HG02970 (cell line): ENCODE results near the gene CDKN2D.

Experiments
- ATAC-seq: cut with Tn5 transposase; IDR thresholded peaks from one replicate; pipeline ENCODE4 v1.9.1; 2021; ENCODE audit warnings: mild to moderate bottlenecking, moderate library complexity, moderate number of reproducible peaks; ENCODE audit not compliant: unreplicated experiment, low FRiP score

CDKN2D gene

GRCh38 chr19:10568826-10569651, at the start of gene CDKN2D:
TSS of gene CDKN2D (minus strand) at chr19:10568979. CDS start at chr19:10568653, 326 bp downstream.
- ATAC-seq = peak; percentile 66

- no peak for ATAC-seq
Observed at GRCh38 chr19:10617409-10618121, 48.8 kb upstream of the CDKN2D start.

- no peak for ATAC-seq
Observed at GRCh38 chr19:10615429-10616023, 46.7 kb upstream of the CDKN2D start.

- ATAC-seq = no peak
Observed at GRCh38 chr19:10612499-10613119, 43.8 kb upstream of the CDKN2D start.

- ATAC-seq = no peak
Observed at GRCh38 chr19:10611907-10612306, 43.1 kb upstream of the CDKN2D start.

GRCh38 chr19:10604460-10604980, 35.7 kb upstream of the CDKN2D start:
- peak; percentile 12 for ATAC-seq

- ATAC-seq = peak; percentile 27
Observed at GRCh38 chr19:10603873-10604459, 35.2 kb upstream of the CDKN2D start.

GRCh38 chr19:10603084-10603872, 34.5 kb upstream of the CDKN2D start:
- ATAC-seq = peak; percentile 33

- ATAC-seq = peak; percentile 59
Observed at GRCh38 chr19:10602330-10603083, 33.7 kb upstream of the CDKN2D start.

GRCh38 chr19:10601999-10602329, 33.2 kb upstream of the CDKN2D start:
- ATAC-seq = no peak

- no peak for ATAC-seq
Observed at GRCh38 chr19:10600149-10600548, 31.4 kb upstream of the CDKN2D start.

- no peak for ATAC-seq
Observed at GRCh38 chr19:10593820-10594637, 25.2 kb upstream of the CDKN2D start.

- ATAC-seq = no peak
Observed at GRCh38 chr19:10593148-10593547, 24.4 kb upstream of the CDKN2D start.

- ATAC-seq = no peak
Observed at GRCh38 chr19:10587839-10588150, 19.0 kb upstream of the CDKN2D start.

GRCh38 chr19:10587022-10587838, 18.5 kb upstream of the CDKN2D start, which contains the start of gene AP1M2:
TSS of gene AP1M2 (minus strand) at chr19:10587312. CDS start at chr19:10587231, 81 bp downstream.
- no peak for ATAC-seq

- ATAC-seq = no peak
Observed at GRCh38 chr19:10586396-10586795, 17.6 kb upstream of the CDKN2D start.

GRCh38 chr19:10583036-10583776, 14.4 kb upstream of the CDKN2D start:
- ATAC-seq = no peak
